Renal pelvis (tissue), 4 donors: ENCODE data around the gene SLC25A13. TPM values are rescaled to one million over a fixed set of nuclear protein-coding genes. Genes with fewer than 3 reads are reported as not detected.

Experiments used
- DNase-seq: peaks from one replicate; pipeline ENCODE4 v3.0.0-alpha.2; 2013
- polyA plus RNA-seq, 3 donors: library from polyadenylated mRNA; unstranded; fragments of 120-200 nt; gene quantifications; one replicate each; pipeline ENCODE4 v1.2.1, GENCODE V29; 2013; ENCODE audit not compliant: insufficient read length in 3 of 3

Gene SLC25A13
- polyA plus RNA-seq, 3 donors = 38.0 to 44.0 (median 41.4) TPM

DNA sequence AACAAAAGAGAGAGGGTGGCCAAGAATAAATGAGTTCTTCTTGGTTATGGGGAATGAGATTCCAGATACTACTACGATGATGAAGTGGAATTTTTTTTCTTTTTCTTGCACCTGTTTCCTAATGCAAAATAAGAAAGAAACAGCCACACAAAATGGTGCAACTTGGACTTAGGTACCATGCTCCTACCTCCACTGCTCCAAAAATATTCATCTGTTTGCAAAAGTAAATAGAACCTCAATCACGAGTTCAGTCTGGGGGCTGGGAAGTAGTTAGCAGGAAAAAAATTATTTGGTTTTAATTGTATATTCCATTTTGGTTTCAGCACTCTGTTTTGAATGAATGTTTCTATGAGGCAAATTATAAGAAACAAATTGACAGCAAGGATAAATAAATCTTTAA is 73.5 kb downstream of the SLC25A13 start:
- DNase-seq = no peak

DNA sequence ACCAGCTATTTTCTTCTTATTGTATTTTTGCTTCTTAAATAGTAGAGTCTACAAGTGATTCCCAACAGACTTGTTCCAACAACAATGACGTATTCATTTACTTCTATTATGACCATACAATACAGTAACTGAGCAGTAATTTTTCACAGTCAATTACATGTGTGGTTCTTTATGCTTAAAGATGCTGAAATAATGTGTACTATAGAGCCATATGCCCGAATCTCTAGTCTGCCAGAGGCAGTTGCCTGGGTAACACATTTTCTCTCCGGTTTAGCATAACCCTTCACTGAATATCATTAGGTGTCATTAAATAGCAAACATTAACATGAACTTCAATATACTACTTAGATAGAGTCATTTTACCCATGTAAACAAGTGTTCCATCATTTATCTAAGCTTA is 75.0 kb downstream of the SLC25A13 start:
- DNase-seq = no peak

DNA sequence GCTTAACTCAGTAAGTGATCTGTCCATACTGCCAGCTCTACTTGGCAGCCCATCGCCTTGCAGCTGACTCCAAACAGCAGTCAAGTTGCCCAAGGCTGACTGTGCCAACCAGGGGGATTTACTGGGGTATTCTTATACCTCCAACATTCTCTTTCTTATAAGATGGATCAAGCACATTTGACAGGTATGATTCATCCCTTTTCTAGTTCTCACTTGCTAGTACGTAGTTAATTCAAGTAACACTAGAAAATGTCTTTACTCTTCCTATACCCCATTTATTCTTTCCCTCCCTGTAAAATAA is 77.0 kb downstream of the SLC25A13 start:
- no peak for DNase-seq

DNA sequence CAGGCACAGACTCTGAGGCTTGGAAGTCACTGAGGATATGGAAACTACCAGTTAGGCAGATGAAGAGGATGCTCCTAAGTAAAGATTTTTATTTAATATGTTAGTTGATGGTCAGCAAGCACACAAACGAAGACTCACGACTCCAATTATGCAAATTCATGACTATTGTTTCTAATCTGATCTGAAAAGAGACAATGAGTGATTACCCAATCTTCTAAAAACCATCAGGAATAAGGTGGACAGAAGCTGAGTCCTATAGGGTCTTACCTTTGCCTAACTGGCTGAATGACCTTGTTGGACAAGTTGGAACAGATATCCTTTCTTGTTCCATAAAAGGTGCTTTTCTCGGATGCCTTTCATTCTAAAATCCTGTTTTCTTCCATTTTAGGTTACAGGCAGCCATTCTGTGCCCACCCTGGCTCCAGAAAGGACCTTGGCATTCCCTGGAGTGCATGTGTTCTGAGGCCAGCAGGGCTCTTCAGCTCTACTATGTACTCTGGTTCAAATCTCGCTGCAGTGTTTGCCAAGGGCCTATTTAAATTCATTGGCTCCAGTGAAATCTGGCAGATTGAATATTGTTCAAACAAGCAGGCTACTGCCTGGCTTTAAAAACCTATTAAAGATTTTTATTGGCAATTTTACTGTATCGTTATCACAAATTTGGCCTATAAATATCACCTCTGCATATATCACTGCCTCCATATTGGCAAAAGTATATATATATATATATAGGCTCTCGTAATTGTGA is 77.5 kb downstream of the SLC25A13 start:
- DNase-seq = no peak

DNA sequence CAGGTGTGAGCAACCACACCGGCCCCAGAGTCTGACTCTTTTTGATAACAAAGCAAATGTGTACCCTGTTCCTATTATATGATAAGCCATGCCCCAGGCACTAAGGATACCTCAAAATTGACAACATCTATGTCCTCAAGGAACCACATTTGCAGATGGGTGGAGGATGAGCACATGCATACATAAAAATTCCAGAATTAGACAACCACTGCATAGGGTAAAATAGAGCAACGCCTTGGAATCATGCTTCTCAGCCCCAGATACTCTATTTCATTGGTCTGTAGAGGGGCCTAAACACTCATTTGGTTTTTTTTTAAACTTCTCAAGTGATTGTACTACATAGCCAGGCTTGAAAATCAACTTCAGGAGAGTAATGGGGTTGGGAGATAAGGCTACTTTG is 78.7 kb downstream of the SLC25A13 start:
- no peak for DNase-seq

DNA sequence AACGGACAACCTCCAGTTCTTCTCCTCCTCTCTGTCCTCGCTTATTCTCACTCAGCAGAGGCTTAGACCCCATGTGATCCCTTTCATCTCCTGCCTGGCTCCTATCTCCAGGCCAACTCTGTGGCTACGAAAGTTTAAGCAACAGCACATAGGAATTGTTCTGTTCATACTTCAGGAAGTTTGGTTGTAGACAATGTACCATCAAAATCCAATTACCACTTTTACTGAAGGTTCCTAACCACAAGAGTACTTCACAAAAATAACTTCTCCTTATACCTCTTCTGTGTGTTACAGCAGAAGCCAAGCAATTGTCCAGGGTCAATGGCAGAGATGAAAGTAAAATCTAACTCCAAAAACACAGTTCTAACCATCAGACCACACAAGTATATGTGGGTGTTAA is 80.0 kb downstream of the SLC25A13 start:
- DNase-seq = no peak

DNA sequence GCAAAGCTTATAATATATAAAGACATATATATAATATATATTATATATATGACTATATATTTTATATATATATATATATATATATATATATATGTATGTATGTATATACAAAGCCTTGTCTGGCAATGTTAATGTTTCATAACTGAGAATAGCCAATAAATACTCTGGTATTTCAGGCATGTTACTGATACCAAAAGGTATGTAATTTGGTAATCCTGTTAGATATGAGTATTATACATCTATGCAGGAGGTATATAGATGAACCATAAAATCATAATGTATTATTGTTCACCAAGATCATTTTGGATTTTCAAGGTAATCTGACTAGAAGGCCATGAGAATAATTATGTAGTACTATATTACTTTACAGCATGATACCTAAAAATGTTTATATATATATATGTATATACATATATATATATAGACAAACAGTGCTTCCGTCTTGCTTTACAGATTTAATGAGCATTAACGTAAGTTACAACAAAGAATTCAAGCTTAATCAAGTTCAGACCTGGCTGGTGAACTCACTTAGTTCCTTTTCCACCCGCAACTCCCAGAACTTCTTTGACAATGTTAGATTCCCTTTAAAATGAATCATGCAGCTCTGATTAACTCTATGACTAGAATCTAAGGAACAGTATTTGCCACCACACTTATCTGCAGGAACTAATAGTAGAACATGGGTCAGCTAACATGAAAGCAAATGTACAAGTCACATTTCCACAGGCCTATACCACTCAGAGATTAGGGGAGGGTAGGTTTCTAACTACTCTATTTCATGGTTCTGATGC is 82.7 kb downstream of the SLC25A13 start:
- DNase-seq = no peak

DNA sequence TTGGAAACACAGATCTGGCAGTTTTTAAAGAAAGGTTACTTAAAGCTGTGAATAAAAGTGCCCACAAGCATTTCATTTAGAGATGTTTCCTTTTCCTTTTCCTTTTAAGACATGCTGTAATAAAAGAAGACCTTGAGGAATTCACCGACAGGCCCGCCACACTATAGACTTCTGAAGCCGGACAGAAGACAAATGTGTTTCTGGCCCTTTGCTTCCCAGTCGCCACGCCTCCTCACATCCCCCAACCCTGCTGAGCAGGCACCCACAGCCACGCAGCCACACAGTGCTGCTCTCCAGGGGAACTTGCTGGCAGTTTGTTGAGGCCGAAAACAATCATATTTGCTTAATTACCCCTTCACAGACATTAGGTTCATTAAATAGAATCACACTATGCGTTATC is 83.4 kb downstream of the SLC25A13 start:
- no peak for DNase-seq

DNA sequence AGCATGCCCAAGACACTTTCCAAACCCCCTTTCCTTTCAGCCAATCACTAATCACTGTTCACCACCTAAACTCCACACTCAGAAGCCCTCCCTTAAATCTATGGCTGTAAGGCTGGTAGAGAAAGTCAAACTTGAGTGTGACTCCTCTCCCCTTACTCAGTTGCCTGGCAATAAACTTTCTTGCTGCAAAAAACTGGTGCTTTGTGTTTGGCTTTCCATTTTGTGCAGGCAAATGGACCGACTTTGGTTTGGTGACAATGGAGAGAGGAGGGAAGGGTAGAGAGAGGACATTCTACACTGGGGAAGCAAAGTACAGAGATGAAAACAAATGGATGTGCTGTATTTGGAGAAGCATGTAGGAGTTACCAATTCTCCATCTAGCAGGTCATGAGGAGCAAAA is 84.9 kb downstream of the SLC25A13 start:
- DNase-seq = no peak

DNA sequence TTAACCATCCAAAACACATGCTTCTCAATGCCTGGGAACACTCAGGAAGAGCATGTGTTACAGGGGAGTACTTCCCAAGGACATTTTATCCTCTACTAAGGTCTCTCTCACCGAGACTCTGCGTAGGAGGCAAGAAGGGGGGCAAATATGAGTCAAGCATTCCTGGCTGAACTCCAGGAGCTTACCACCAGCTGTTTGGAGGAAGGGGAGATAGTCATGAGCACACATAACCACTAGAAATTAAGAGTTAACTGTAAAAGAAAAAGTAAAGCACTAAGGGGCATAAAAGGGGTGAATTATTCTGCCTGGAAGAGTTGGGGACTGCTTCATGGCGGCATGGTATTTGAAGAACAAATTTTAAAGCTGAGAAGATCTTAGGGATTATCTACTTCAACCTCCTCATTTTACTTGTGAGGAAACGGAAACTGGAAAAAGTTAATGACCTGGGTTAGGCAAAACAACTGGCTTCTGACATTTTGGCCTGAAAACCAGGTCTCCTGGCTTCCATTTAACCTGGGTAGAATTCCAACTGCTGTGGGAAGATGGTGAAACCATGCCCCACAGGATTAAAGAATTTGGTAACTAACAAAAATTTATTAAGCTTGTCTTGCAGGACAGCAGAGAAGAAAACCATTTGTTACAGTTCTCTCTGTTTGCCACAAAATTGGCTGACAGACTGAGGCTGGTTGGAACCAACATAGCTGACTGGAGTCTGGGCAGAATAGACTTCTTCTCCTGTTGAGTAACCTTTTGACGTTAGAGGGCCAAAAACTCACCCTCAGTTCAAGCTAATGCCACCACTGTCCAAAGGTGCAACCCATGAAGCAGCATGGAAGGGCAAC is 85.5 kb downstream of the SLC25A13 start:
- DNase-seq = peak; percentile 52

DNA sequence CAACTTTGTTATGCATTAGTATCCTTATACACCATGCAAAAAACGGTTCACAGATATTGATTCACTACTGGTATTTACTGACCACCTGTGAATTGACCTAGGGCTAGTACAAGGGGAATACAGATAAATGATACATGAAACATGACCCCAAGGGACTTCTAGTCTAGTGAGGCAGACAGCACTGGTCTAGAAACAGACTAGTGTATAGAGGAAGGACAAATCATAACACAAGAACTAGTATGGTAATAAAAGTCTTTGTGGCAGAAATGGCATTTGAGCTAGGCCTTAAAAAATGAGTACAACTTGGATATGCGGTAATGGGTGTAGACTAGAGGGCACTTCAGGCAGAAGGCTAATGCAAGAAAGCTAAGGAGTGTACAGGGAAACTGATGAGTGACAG is 86.6 kb downstream of the SLC25A13 start:
- DNase-seq = no peak

DNA sequence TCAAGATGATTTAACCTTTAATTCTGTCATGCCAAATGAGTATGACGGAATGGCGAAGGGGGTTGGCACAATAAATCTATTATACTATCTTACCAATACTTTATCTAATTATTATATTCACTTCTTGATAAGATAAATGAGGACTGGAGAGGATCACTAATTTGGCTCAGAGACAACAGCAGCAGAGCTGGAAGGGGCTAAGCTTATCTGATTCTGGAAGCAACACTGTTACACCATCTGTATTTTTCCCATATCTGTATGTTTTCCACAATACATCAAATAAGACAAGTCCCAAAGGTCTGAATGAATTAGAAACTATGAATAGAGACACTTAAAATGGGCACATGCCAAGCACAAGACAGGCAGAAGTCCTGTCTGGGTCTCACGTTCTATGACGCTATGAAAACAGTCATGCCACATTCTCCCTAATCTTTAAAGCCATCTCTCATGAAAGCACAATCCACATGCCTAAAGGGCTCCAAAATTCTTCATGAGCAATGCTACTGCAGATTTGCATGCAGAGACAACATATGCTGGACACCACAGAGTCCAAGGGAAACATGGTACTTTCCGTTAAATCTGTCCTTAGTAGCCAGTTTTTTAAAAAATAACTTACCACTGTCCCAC is 88.3 kb downstream of the SLC25A13 start:
- DNase-seq = no peak

DNA sequence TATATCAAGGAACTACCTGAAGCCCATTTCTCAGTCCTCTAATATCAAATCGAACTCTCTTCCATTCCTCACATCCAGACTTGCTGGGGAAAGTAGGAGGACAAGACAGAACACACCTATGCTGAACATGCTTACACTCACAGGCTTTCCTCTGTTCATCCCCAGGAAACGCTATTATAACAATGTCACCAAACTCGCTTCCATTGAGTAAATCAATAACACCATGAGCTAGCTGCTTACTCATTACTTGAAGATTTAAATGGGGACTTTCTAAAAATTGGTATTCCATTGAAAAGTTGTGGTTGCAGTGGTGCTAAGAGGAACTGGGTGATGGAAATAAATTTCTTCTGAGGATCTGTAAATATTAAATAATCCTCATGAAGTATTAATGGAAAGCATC is 88.8 kb downstream of the SLC25A13 start:
- DNase-seq = no peak

DNA sequence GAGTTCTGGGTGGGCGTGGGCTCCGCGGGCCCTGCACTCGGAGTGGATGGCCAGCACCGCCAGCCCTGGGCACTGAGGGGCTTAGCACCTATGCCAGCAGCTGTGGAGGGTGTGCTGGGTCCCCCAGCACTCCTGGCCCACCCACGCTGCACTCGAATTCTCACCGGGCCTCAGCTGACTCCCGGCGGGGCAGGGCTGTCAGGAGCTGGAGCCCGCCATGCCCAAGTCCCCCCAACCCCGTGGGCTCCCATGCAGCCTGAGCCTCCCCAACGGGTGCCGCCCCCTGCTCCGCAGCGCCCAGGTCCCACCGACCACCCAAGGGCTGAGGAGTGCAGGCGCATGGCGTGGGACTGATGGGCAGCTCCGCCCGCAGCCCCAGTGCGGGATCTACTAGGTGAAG is 93.1 kb downstream of the SLC25A13 start:
- no peak for DNase-seq

DNA sequence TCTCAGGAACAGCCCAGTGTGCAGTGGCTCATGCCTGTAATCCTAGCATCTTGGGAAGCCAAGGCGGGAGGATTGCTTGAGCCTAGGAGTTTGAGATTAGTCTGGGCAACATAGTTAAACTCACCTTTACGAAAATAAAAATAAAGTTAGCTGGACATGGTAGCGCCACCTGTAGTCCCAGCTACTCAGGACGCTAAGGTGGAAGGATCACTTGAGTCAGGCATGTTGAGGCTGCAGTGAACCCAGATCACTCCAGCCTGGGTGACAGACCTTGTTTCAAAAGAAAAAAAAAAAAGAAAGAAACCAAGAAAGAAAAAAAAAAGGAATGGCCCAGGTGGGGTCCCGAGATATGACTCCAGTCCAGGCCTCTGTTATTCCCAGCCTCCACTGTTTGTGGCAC is 96.6 kb downstream of the SLC25A13 start:
- DNase-seq = no peak

DNA sequence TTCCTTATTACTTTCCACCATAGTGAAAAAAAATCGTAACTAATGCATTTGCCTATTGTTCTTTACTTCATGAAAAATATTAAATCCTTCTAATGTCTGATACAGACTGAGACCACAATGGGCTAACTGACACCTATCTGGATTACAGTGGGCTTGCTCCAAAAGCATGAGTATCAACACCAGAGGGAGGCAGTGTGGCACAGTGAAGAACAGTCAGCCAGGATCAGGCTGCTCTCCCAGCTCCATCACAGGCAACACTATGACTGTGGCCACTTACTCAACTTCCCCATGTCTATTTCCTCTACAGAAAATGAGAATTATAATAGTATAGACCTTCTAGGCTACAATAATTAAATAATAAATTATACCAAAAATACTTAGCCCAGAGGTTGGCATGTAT is 97.2 kb downstream of the SLC25A13 start:
- DNase-seq = no peak

DNA sequence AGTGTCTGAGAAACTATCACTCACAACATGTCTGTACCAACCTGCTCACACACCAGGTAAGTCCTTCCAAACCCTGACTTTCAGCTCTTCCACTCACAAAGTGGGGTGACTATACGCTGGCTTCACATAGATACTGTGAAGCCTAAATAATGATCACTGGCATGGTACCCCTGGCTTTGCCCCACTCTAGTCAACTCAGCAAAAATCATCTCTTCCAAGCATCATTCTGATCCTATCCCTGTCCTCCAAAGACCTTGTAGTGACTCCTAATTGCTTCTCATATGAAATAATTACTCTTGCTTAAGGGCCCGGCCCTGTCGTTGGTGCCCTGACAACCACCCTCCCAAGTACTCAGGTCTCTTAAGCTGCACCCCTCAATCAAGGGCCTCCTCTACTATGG is 97.8 kb downstream of the SLC25A13 start:
- no peak for DNase-seq

DNA sequence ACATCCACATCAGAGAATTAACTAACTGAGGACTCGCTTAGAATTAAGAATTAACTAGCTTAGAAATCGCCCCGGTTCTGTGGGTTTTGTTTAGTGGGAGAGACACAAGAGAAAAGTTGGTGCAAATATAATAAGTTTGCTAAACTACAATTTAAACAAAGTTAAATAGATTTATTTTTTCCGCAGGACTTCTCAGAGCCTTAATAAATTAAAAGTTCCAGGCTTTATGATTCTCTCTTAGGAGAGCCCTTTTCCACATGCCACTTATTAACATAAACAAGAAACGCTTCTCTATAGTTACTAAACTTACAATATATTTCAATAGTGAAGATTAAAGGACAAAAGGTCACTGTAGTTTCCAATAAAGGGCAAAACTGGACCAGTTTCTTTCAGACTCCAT is 100.0 kb downstream of the SLC25A13 start:
- no peak for DNase-seq

DNA sequence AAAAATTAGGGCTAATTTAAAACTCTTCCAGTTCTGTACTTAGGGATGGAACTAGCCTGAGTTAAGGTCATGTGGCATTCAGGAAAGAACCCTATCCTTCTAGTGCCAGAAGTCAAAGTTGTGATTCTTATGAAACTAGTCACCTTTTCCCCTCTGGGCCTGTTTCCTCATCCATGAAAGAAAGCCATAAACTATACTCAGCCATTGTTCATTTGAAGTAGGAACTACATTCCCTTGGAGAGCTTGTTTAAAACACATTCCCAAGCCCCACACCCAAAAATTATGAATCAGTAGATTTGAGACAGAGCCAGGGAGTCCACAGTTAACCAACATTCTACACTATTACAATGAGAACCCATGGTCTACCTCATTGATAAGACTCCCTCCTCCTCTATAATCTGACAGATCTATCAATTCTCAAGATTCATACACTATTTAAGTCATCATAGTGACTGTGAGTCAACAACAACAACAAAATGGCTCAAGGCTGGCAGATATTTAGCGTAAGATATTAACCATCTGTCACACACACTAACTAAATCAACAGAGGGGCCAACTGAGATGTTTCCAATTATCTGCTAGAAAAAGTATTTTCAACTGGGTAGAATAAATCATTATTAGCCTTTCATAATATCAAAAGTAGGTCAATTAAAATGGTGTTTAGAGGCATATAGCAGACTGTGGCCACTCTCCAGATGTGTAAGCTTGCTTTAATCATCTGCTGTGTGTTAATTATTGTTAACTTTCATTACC is 102.3 kb downstream of the SLC25A13 start:
- DNase-seq = no peak

DNA sequence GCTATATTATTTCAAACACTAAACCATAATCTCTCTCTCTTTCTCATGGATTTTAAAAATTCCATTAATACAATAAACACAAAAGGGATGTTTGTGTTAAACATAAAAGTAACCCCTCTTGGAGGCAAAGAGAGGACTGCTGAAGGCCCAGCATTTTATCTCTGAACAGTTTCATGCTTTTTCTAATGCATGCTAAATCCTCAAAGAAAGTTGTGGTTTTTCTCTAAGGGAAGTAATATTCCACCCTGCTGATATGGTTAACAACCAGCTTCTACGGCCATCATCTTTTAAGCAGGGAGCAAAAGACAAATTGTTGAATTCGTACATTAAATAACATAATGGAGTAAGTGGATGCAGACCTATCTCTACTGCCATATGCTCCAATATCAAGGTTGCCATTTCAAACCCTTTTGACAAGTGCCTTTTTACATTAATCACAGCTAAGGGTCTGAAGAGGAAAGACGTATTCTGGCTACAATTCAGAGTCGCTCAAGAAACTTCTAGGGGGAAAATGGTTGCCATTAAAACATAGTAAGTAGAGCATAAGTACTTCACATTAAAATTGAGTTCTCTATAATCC is 103.1 kb downstream of the SLC25A13 start:
- no peak for DNase-seq

DNA sequence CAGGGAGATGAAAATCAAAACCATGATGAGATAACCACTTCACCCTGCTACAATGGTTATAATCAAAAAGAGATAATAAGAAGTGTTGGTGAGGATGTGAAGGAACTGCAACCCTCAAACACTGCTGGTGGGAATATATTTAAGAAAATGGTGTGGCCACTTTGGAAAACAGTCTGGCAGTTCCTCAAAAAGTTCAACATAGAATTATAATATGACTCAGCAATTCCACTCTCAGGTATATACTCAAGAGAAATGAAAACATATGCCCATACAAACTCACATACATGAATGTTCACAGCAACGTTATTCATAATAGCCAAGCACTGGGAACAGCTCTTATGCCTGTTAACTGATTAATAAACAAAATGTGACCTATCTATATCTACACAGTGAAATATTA is 104.8 kb downstream of the SLC25A13 start:
- no peak for DNase-seq
